ENCODE measurements around the gene HOOK2. TPM values are rescaled to one million over a fixed set of nuclear protein-coding genes. Genes with fewer than 3 reads are reported as not detected.
"Not testable (repeated sequence)": the region's sequence is repeated elsewhere in the genome, so short reads cannot be mapped to it uniquely, and the experiment has no call there.

HOOK2 gene
- total RNA-seq (ENCODE audit: unreplicated experiment) = 30.3 TPM
- long read RNA-seq, partial matches to known transcripts = 2 of 12 reads
- long read RNA-seq, other reads (novel, unspliced or antisense) = 9 of 12 reads

- peak within 1 kb of the TSS; percentile 65 for H3K4me3 Mint-ChIP-seq (ENCODE audit: unreplicated experiment)
- H3K27me3 Mint-ChIP-seq (ENCODE audit: unreplicated experiment) = peaks cover 15% of the 10 kb centered on the region
- no peak for DNase-seq (ENCODE audit: low spot score)
- no peak for TF ChIP-seq CTCF (IDR thresholded peaks at IDR 0.05; ENCODE audit: unreplicated experiment)
- no peaks in the 10 kb centered on the region for H3K9me3 Mint-ChIP-seq (ENCODE audit: unreplicated experiment)
- peaks cover 4% of the 10 kb centered on the region for H3K36me3 Mint-ChIP-seq (ENCODE audit: low read depth, unreplicated experiment)
- H3K27ac Mint-ChIP-seq (ENCODE audit: unreplicated experiment) = no peak within 1 kb of the TSS
- H3K4me1 Mint-ChIP-seq (ENCODE audit: unreplicated experiment) = peaks cover 12% of the 10 kb centered on the region
Observed at GRCh38 chr19:12774588-12775555, at the start of gene HOOK2. Gene HOOK2, minus strand, starts transcription at chr19:12775552. Its CDS starts 103 bp downstream, at chr19:12775449.

- no peak for TF ChIP-seq CTCF (IDR thresholded peaks at IDR 0.05; ENCODE audit: unreplicated experiment)
Observed at GRCh38 chr19:12821761-12822160, 46.4 kb upstream of the HOOK2 start.

GRCh38 chr19:12817810-12818209 lies 42.5 kb upstream of the HOOK2 start:
- not testable (repeated sequence) for H3K27ac Mint-ChIP-seq (ENCODE audit: unreplicated experiment); H3K4me3 Mint-ChIP-seq (ENCODE audit: unreplicated experiment); H3K27me3 Mint-ChIP-seq (ENCODE audit: unreplicated experiment)

More at GRCh38 chr19:12821761-12822160, 46.4 kb upstream of the HOOK2 start:
- no peaks in the 10 kb centered on the region for H3K9me3 Mint-ChIP-seq (ENCODE audit: unreplicated experiment)
- H3K4me1 Mint-ChIP-seq (ENCODE audit: unreplicated experiment) = no peaks in the 10 kb centered on the region
- DNase-seq (ENCODE audit: low spot score) = no peak
- H3K36me3 Mint-ChIP-seq (ENCODE audit: low read depth, unreplicated experiment) = no peaks in the 10 kb centered on the region
- H3K27ac Mint-ChIP-seq (ENCODE audit: unreplicated experiment) = no peak overlapping the region
- peaks cover 7% of the 10 kb centered on the region for H3K27me3 Mint-ChIP-seq (ENCODE audit: unreplicated experiment)
- H3K4me3 Mint-ChIP-seq (ENCODE audit: unreplicated experiment) = no peak overlapping the region

GRCh38 chr19:12817188-12817587 lies 41.8 kb upstream of the HOOK2 start:
- H3K27ac Mint-ChIP-seq (ENCODE audit: unreplicated experiment) = peak overlapping the region; percentile 16
- H3K4me1 Mint-ChIP-seq (ENCODE audit: unreplicated experiment); H3K4me3 Mint-ChIP-seq (ENCODE audit: unreplicated experiment); DNase-seq (ENCODE audit: low spot score); H3K9me3 Mint-ChIP-seq (ENCODE audit: unreplicated experiment); H3K36me3 Mint-ChIP-seq (ENCODE audit: low read depth, unreplicated experiment); H3K27me3 Mint-ChIP-seq (ENCODE audit: unreplicated experiment): not testable (repeated sequence)

More at GRCh38 chr19:12817810-12818209, 42.5 kb upstream of the HOOK2 start:
- not testable (repeated sequence) for H3K36me3 Mint-ChIP-seq (ENCODE audit: low read depth, unreplicated experiment); H3K9me3 Mint-ChIP-seq (ENCODE audit: unreplicated experiment); DNase-seq (ENCODE audit: low spot score); H3K4me1 Mint-ChIP-seq (ENCODE audit: unreplicated experiment)

- H3K4me1 Mint-ChIP-seq (ENCODE audit: unreplicated experiment) = no peaks in the 10 kb centered on the region
- peaks cover 4% of the 10 kb centered on the region for H3K27me3 Mint-ChIP-seq (ENCODE audit: unreplicated experiment)
- no peak for DNase-seq (ENCODE audit: low spot score)
- H3K4me3 Mint-ChIP-seq (ENCODE audit: unreplicated experiment) = no peak overlapping the region
- no peaks in the 10 kb centered on the region for H3K9me3 Mint-ChIP-seq (ENCODE audit: unreplicated experiment)
- H3K27ac Mint-ChIP-seq (ENCODE audit: unreplicated experiment) = no peak overlapping the region
- no peak for TF ChIP-seq CTCF (IDR thresholded peaks at IDR 0.05; ENCODE audit: unreplicated experiment)
- H3K36me3 Mint-ChIP-seq (ENCODE audit: low read depth, unreplicated experiment) = peaks cover 6% of the 10 kb centered on the region
Observed at GRCh38 chr19:12815088-12815487, 39.7 kb upstream of the HOOK2 start.

Data from endothelial cell (in vitro differentiated cells).